Sigmoid colon (tissue), 4 donors: Measurements from ENCODE around the gene ATXN7L2.

ENCODE experiments used
- EP300 ChIP-seq, 4 donors: sonication (generic); formaldehyde crosslinking; IDR thresholded peaks; one replicate each; pipeline ENCODE4 v1.6.1; 2017; ENCODE audit warnings: antibody characterized with exemption in 4 of 4
- POLR2A ChIP-seq, 2 donors: fragments of 450-650 bp; IDR thresholded peaks; one replicate each; pipeline ENCODE4 v1.6.1; 2016; ENCODE audit warnings: antibody characterized with exemption in 2 of 2, mild to moderate bottlenecking in 2 of 2, moderate library complexity in 2 of 2
- POLR2AphosphoS5 ChIP-seq, 4 donors: sonication (generic); formaldehyde crosslinking; IDR thresholded peaks; one replicate each; pipeline ENCODE4 v1.6.1; 2017; ENCODE audit warnings: antibody characterized with exemption in 4 of 4
- TF ChIP-seq, protein P1 (sequence below), 4 experiments: fragments of 450-650 bp in 3 of 4; fragments of 200-600 bp in 1 of 4; IDR thresholded peaks; one replicate each; pipeline ENCODE4 v1.5.1; 2016 to 2019; ENCODE audit warnings: antibody characterized with exemption in 4 of 4, mild to moderate bottlenecking in 3 of 4, moderate library complexity in 2 of 4

- TF ChIP-seq, protein P1, sequence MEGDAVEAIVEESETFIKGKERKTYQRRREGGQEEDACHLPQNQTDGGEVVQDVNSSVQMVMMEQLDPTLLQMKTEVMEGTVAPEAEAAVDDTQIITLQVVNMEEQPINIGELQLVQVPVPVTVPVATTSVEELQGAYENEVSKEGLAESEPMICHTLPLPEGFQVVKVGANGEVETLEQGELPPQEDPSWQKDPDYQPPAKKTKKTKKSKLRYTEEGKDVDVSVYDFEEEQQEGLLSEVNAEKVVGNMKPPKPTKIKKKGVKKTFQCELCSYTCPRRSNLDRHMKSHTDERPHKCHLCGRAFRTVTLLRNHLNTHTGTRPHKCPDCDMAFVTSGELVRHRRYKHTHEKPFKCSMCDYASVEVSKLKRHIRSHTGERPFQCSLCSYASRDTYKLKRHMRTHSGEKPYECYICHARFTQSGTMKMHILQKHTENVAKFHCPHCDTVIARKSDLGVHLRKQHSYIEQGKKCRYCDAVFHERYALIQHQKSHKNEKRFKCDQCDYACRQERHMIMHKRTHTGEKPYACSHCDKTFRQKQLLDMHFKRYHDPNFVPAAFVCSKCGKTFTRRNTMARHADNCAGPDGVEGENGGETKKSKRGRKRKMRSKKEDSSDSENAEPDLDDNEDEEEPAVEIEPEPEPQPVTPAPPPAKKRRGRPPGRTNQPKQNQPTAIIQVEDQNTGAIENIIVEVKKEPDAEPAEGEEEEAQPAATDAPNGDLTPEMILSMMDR (IDR thresholded peaks at IDR 0.05) = no peak
- TF ChIP-seq POLR2A (IDR thresholded peaks at IDR 0.05) = no peak
- no peak for TF ChIP-seq POLR2AphosphoS5 (IDR thresholded peaks at IDR 0.05)
- no peak for TF ChIP-seq EP300 (IDR thresholded peaks at IDR 0.05)
These were observed 53.9 kb downstream of the ATXN7L2 start for GRCh38 chr1:109537450-109538178.
